ENCODE results near the gene SAMD4B.

Gene SAMD4B

GRCh38 chr19:39430675-39431593 is 88.7 kb downstream of the SAMD4B start:
- intact Hi-C loops (cut with DNase I), result no loop called here
- DNase-seq, result no peak

DNA sequence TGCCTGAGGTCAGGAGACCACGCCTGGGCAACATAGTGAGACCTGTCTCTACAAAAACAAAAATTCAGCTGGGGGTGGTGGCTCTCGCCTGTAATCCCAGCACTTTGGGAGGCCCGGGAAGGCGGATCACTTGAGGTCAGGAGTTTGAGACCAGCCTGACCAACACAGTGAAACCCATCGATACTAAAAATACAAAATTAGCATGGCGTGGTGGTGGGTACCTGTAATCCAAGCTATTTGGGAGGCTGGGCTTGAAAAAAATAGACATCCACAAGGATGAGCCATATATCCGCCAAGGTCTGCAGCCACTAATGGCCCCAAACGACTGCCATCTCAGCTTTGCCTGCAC is 90.4 kb downstream of the SAMD4B start:
- no peak for DNase-seq
- intact Hi-C loops (cut with DNase I), result no loop called here

- intact Hi-C loops (cut with DNase I), result loop anchor here (2.0 kb wide), 1 partner anchor 47 kb away; the partner anchor contains the start of gene TIMM50
- DNase-seq, result no peak
These were observed 91.4 kb downstream of the SAMD4B start for GRCh38 chr19:39433480-39434079.

GRCh38 chr19:39434123-39435076 is 92.2 kb downstream of the SAMD4B start:
- intact Hi-C loops (cut with DNase I), result loop anchor here (2.0 kb wide), 1 partner anchor 46 kb away; the partner anchor contains the start of gene TIMM50
- no peak for DNase-seq

Data from head of caudate nucleus (tissue), 42 donors.